ENCODE measurements around the gene CCDC88B.

DNA sequence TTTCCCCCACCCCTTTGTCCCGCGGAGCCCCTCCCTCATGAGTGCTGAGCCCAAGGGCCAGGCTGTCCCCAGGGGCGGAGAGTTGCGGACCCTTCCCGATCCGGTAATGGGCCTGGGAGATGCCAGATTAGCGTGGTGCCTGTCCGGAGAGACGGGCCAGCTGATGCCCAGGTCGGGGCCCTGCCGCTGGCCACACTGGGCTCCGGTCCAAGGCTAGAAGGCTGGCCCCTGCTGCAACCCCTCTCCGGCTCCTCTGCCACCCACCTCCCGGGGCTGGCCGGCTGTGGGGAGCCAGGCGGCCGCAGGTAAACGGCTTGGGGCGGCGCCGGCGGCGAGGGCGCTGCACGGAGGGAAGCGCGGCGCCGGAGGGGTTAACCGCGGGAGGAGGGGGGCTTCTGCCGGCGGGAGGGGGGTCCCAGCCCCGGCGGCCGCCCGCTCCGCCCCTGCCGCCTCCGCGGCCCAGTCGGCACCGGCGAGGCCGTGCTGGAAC is 48.7 kb upstream of the CCDC88B start, which contains the start of gene KCNK4:
- TF ChIP-seq, protein P1, sequence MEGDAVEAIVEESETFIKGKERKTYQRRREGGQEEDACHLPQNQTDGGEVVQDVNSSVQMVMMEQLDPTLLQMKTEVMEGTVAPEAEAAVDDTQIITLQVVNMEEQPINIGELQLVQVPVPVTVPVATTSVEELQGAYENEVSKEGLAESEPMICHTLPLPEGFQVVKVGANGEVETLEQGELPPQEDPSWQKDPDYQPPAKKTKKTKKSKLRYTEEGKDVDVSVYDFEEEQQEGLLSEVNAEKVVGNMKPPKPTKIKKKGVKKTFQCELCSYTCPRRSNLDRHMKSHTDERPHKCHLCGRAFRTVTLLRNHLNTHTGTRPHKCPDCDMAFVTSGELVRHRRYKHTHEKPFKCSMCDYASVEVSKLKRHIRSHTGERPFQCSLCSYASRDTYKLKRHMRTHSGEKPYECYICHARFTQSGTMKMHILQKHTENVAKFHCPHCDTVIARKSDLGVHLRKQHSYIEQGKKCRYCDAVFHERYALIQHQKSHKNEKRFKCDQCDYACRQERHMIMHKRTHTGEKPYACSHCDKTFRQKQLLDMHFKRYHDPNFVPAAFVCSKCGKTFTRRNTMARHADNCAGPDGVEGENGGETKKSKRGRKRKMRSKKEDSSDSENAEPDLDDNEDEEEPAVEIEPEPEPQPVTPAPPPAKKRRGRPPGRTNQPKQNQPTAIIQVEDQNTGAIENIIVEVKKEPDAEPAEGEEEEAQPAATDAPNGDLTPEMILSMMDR (IDR thresholded peaks at IDR 0.05): no peak
- TF ChIP-seq POLR2AphosphoS5 (IDR thresholded peaks at IDR 0.05): no peak
- TF ChIP-seq POLR2A (IDR thresholded peaks at IDR 0.05; ENCODE audit: low read depth): no peak

Measured in esophagus muscularis mucosa (tissue), 3 donors.